ENCODE data around the gene FAM151A. TPM values are rescaled to one million over a fixed set of nuclear protein-coding genes. Genes with fewer than 3 reads are reported as not detected.

The FAM151A gene
- total and polyA plus RNA-seq, 12 donors: 0.11 to 0.85 (median 0.20) TPM; not detected in 8

GRCh38 chr1:54604051-54604450, 19.3 kb downstream of the FAM151A start:
- intact Hi-C loops (cut with DNase I): no loop called here
- no peak for DNase-seq
- no peaks in the 10 kb centered on the region for H3K27me3 ChIP-seq
- no peak for TF ChIP-seq CTCF (IDR thresholded peaks at IDR 0.05)
- no peak for TF ChIP-seq POLR2A (IDR thresholded peaks at IDR 0.05)
- no peaks in the 10 kb centered on the region for H3K4me1 ChIP-seq (replicated peaks in 1 of 2)
- 85 to 90% (median 86%) methylated on average over 7 of the region's 7 CpGs for WGBS, 4 donors
- no peaks in the 10 kb centered on the region for H3K9me3 ChIP-seq (replicated peaks in 1 of 3)
- no peak overlapping the region for H3K27ac ChIP-seq
- no peaks in the 10 kb centered on the region for H3K36me3 ChIP-seq (replicated peaks in 1 of 2)
- H3K4me3 ChIP-seq: no peak overlapping the region

- no peaks in the 10 kb centered on the region for H3K4me1 ChIP-seq (replicated peaks in 1 of 2)
- WGBS, 4 donors: 93 to 96% (median 94%) methylated on average over 4 to 6 of the region's 6 CpGs
- DNase-seq: no peak
- H3K9me3 ChIP-seq (replicated peaks in 1 of 3): no peaks in the 10 kb centered on the region
- no peak for TF ChIP-seq CTCF (IDR thresholded peaks at IDR 0.05)
- no peak for TF ChIP-seq POLR2A (IDR thresholded peaks at IDR 0.05)
- no peak overlapping the region for H3K4me3 ChIP-seq
- H3K36me3 ChIP-seq (replicated peaks in 1 of 2): no peaks in the 10 kb centered on the region
- H3K27ac ChIP-seq: no peak overlapping the region
- H3K27me3 ChIP-seq: no peaks in the 10 kb centered on the region
- intact Hi-C loops (cut with DNase I): no loop called here
These were observed 20.1 kb downstream of the FAM151A start for GRCh38 chr1:54603241-54603640.

GRCh38 chr1:54602554-54602953, 20.8 kb downstream of the FAM151A start:
- H3K27me3 ChIP-seq: no peaks in the 10 kb centered on the region
- no peak for TF ChIP-seq POLR2A (IDR thresholded peaks at IDR 0.05)
- no peak for TF ChIP-seq CTCF (IDR thresholded peaks at IDR 0.05)
- H3K4me1 ChIP-seq (replicated peaks in 1 of 2): no peaks in the 10 kb centered on the region
- H3K36me3 ChIP-seq (replicated peaks in 1 of 2): no peaks in the 10 kb centered on the region
- no peak overlapping the region for H3K27ac ChIP-seq
- 89 to 94% (median 91%) methylated on average over 17 to 18 of the region's 18 CpGs for WGBS, 4 donors
- intact Hi-C loops (cut with DNase I): no loop called here
- DNase-seq: no peak
- H3K4me3 ChIP-seq: no peak overlapping the region
- no peaks in the 10 kb centered on the region for H3K9me3 ChIP-seq (replicated peaks in 1 of 3)

- TF ChIP-seq CTCF (IDR thresholded peaks at IDR 0.05) (no peak), POLR2A (IDR thresholded peaks at IDR 0.05) (no peak)
- intact Hi-C loops (cut with DNase I): no loop called here
These were observed 21.6 kb downstream of the FAM151A start for GRCh38 chr1:54601730-54602129.

More at GRCh38 chr1:54601730-54602129, 21.6 kb downstream of the FAM151A start:
- Histone ChIP-seq H3K9me3 (replicated peaks in 1 of 3) (no peaks in the 10 kb centered on the region), H3K4me3 (no peak overlapping the region), H3K27ac (no peak overlapping the region), H3K4me1 (replicated peaks in 1 of 2) (no peaks in the 10 kb centered on the region), H3K36me3 (replicated peaks in 1 of 2) (no peaks in the 10 kb centered on the region), H3K27me3 (no peaks in the 10 kb centered on the region)
- DNase-seq: no peak
- whole genome bisulfite sequencing, 4 donors: 82 to 96% (median 84%) methylated on average over 4 to 10 of the region's 10 CpGs

Data from adrenal gland (tissue), 12 donors.